ENCODE measurements around the gene SIRPD.

GRCh38 chr20:1505871-1506270, 51.6 kb downstream of the SIRPD start:
- TF ChIP-seq POLR2A (IDR thresholded peaks at IDR 0.05) (no peak), CTCF (IDR thresholded peaks at IDR 0.05) (no peak)

Measured in body of pancreas (tissue), 4 donors.